SK-N-MC (cell line): ENCODE results near the gene ZBTB46.

Experiments used
- EZH2 ChIP-seq: fragments of 200-600 bp; sonication (generic); IDR thresholded peaks from one replicate; pipeline ENCODE4 v1.6.1; 2017; ENCODE audit warnings: antibody characterized with exemption
- FOXP2 ChIP-seq: optimal IDR thresholded peaks from 2 replicates; pipeline ENCODE3; 2011; ENCODE audit warnings: mild to moderate bottlenecking, moderate library complexity; ENCODE audit not compliant: insufficient read depth; ENCODE audit errors: extremely low read length, control extremely low read depth
- POLR2AphosphoS5 ChIP-seq: IDR thresholded peaks from 2 replicates; pipeline ENCODE4 v1.6.1; 2012; ENCODE audit warnings: mild to moderate bottlenecking, low read depth, low read length, borderline replicate concordance

- TF ChIP-seq EZH2, result no peak
- no peak for TF ChIP-seq POLR2AphosphoS5
- no peak for TF ChIP-seq FOXP2
Observed at GRCh38 chr20:63767886-63768285, 63.2 kb downstream of the ZBTB46 start.
